Astrocyte (in vitro differentiated cells and primary cell): ENCODE data around the gene KNOP1. TPM values are rescaled to one million over a fixed set of nuclear protein-coding genes. Genes with fewer than 3 reads are reported as not detected.
"Not testable (repeated sequence)": the region's sequence is repeated elsewhere in the genome, so short reads cannot be mapped to it uniquely, and the experiment has no call there.

Experiments used
- DNase-seq: peaks from one replicate; pipeline ENCODE4 v3.0.0-alpha.2; 2010; ENCODE audit warnings: low read depth
- FAIRE-seq: peaks from 2 replicates; lab custom pipeline; 2011; peaks lifted over from hg19 to GRCh38; lab: Jason Lieb, UNC
- H2AFZ ChIP-seq: 2 replicates; pipeline ENCODE4 v1.6.0; 2012; ENCODE audit warnings: low read depth, low read length, inconsistent platforms
- H3K27ac ChIP-seq: 2 replicates; pipeline ENCODE4 v1.5.1; 2011; ENCODE audit warnings: low read depth, low read length, inconsistent platforms
- H3K27me3 ChIP-seq: 2 replicates; pipeline ENCODE4 v1.6.0; 2011; ENCODE audit warnings: low read length, inconsistent platforms; ENCODE audit not compliant: insufficient read depth
- H3K36me3 ChIP-seq: 2 replicates; pipeline ENCODE4 v1.5.1; 2011; ENCODE audit warnings: low read length, inconsistent platforms; ENCODE audit not compliant: insufficient read depth
- H3K4me1 ChIP-seq: 2 replicates; pipeline ENCODE4 v1.5.1; 2011; ENCODE audit warnings: low read length, inconsistent platforms; ENCODE audit not compliant: insufficient read depth
- H3K4me2 ChIP-seq: 2 replicates; pipeline ENCODE4 v1.6.0; 2012; ENCODE audit warnings: low read length, inconsistent platforms
- H3K4me3 ChIP-seq: 2 replicates; pipeline ENCODE4 v1.5.1; 2011; ENCODE audit warnings: low read depth, mild to moderate bottlenecking, low read length, inconsistent platforms; ENCODE audit not compliant: insufficient read depth
- H3K79me2 ChIP-seq: 2 replicates; pipeline ENCODE4 v1.6.0; 2012; ENCODE audit warnings: mild to moderate bottlenecking, low read length, inconsistent platforms; ENCODE audit not compliant: insufficient read depth
- H3K9ac ChIP-seq: 2 replicates; pipeline ENCODE4 v1.6.0; 2012; ENCODE audit warnings: mild to moderate bottlenecking, low read length, inconsistent platforms
- H3K9me3 ChIP-seq: 2 replicates; pipeline ENCODE4 v1.5.1; 2012; ENCODE audit warnings: low read depth, mild to moderate bottlenecking, low read length, inconsistent platforms; ENCODE audit not compliant: insufficient read depth
- H4K20me1 ChIP-seq: 2 replicates; pipeline ENCODE4 v1.6.0; 2012; ENCODE audit warnings: low read length, inconsistent platforms; ENCODE audit not compliant: insufficient read depth
- H3K27ac Mint-ChIP-seq: one replicate; pipeline ENCODE4 v1.8.0; 2021; ENCODE audit warnings: mild to moderate bottlenecking, mixed read lengths; ENCODE audit not compliant: unreplicated experiment
- H3K27me3 Mint-ChIP-seq: one replicate; pipeline ENCODE4 v1.8.0; 2021; ENCODE audit warnings: low read depth, mixed read lengths; ENCODE audit not compliant: unreplicated experiment
- H3K36me3 Mint-ChIP-seq: one replicate; pipeline ENCODE4 v1.8.0; 2021; ENCODE audit warnings: low read depth, mixed read lengths; ENCODE audit not compliant: unreplicated experiment
- H3K4me1 Mint-ChIP-seq: one replicate; pipeline ENCODE4 v1.8.0; 2021; ENCODE audit warnings: low read depth, mixed read lengths; ENCODE audit not compliant: unreplicated experiment
- H3K4me3 Mint-ChIP-seq: one replicate; pipeline ENCODE4 v1.8.0; 2021; ENCODE audit warnings: mild to moderate bottlenecking, moderate library complexity, mixed read lengths; ENCODE audit not compliant: unreplicated experiment
- H3K9me3 Mint-ChIP-seq: one replicate; pipeline ENCODE4 v1.8.0; 2021; ENCODE audit warnings: mild to moderate bottlenecking, mixed read lengths; ENCODE audit not compliant: unreplicated experiment
- EZH2 ChIP-seq: IDR thresholded peaks from 2 replicates; pipeline ENCODE4 v1.6.1; 2012; ENCODE audit warnings: mild to moderate bottlenecking, low read length, inconsistent platforms; ENCODE audit not compliant: insufficient read depth
- total RNA-seq: library from RNA; stranded (reverse); gene quantifications from 2 replicates; pipeline ENCODE4 v1.2.1, GENCODE V29; 2021
- TF ChIP-seq, protein P1 (sequence below): IDR thresholded peaks from 2 replicates; pipeline ENCODE4 v1.5.1; 2011; ENCODE audit warnings: low read depth, mild to moderate bottlenecking, inconsistent platforms, low read length, moderate library complexity; ENCODE audit not compliant: insufficient read depth

KNOP1 gene
- total RNA-seq, 1 donor from 2014 or later, result 22.9 TPM

- Mint-ChIP-seq H3K4me3 (no peak overlapping the region), H3K4me1 (no peaks in the 10 kb centered on the region)
- no peak for FAIRE-seq
Observed at GRCh38 chr16:19680881-19681340, 37.1 kb downstream of the KNOP1 start.

GRCh38 chr16:19679281-19679680 is 38.7 kb downstream of the KNOP1 start:
- not testable (repeated sequence) for H3K27ac Mint-ChIP-seq, DNase-seq

More at GRCh38 chr16:19680881-19681340, 37.1 kb downstream of the KNOP1 start:
- Histone ChIP-seq H3K4me2 (no peak overlapping the region), H3K9ac (no peak overlapping the region), H3K4me3 (no peak overlapping the region), H3K27me3 (no peaks in the 10 kb centered on the region), H3K27ac (no peak overlapping the region), H3K36me3 (peaks cover 11% of the 10 kb centered on the region), H2AFZ (no peak overlapping the region), H4K20me1 (no peaks in the 10 kb centered on the region), H3K79me2 (no peaks in the 10 kb centered on the region), H3K9me3 (no peaks in the 10 kb centered on the region), H3K4me1 (no peaks in the 10 kb centered on the region)
- Mint-ChIP-seq H3K27me3 (no peaks in the 10 kb centered on the region), H3K9me3 (peaks cover 9% of the 10 kb centered on the region), H3K36me3 (peaks cover 29% of the 10 kb centered on the region), H3K27ac (no peak overlapping the region)
- TF ChIP-seq, protein P1, sequence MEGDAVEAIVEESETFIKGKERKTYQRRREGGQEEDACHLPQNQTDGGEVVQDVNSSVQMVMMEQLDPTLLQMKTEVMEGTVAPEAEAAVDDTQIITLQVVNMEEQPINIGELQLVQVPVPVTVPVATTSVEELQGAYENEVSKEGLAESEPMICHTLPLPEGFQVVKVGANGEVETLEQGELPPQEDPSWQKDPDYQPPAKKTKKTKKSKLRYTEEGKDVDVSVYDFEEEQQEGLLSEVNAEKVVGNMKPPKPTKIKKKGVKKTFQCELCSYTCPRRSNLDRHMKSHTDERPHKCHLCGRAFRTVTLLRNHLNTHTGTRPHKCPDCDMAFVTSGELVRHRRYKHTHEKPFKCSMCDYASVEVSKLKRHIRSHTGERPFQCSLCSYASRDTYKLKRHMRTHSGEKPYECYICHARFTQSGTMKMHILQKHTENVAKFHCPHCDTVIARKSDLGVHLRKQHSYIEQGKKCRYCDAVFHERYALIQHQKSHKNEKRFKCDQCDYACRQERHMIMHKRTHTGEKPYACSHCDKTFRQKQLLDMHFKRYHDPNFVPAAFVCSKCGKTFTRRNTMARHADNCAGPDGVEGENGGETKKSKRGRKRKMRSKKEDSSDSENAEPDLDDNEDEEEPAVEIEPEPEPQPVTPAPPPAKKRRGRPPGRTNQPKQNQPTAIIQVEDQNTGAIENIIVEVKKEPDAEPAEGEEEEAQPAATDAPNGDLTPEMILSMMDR, result no peak
- TF ChIP-seq EZH2, result no peak
- no peak for DNase-seq

DNA sequence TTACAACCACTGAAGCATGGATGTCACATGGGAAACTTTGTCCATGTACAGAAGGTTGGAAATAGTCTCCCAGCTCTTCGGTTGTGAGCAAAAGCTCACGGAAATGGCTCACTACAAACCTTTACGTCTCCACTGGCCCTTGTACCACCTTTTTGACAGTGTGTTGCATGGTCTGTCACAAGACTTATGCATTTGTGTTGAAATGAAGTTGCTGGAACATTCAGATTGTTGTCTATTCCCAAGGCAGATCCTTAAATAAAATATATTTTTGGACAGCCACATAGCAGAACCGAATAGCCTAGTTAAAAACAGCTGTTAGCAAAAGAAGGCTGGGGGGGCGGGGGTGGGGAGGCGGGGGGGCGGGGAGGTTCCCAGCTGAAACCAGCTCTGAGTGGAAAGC is 39.2 kb downstream of the KNOP1 start:
- Histone ChIP-seq H3K79me2 (no peaks in the 10 kb centered on the region), H4K20me1 (no peaks in the 10 kb centered on the region), H3K4me2 (no peak overlapping the region), H3K4me3 (no peak overlapping the region), H3K9me3 (no peaks in the 10 kb centered on the region), H3K27me3 (no peaks in the 10 kb centered on the region), H3K27ac (no peak overlapping the region), H2AFZ (no peak overlapping the region), H3K4me1 (no peaks in the 10 kb centered on the region), H3K9ac (no peak overlapping the region), H3K36me3 (peaks cover 5% of the 10 kb centered on the region)
- FAIRE-seq (no peak), DNase-seq (no peak)
- H3K4me1 Mint-ChIP-seq, result no peaks in the 10 kb centered on the region
- H3K36me3 Mint-ChIP-seq, result peaks cover 18% of the 10 kb centered on the region
- no peak overlapping the region for H3K27ac Mint-ChIP-seq
- no peaks in the 10 kb centered on the region for H3K27me3 Mint-ChIP-seq
- TF ChIP-seq, protein P1, result no peak
- no peak for TF ChIP-seq EZH2
- no peak overlapping the region for H3K4me3 Mint-ChIP-seq
- H3K9me3 Mint-ChIP-seq, result no peaks in the 10 kb centered on the region

More at GRCh38 chr16:19679281-19679680, 38.7 kb downstream of the KNOP1 start:
- H3K9me3 Mint-ChIP-seq, H3K4me1 ChIP-seq, H2AFZ ChIP-seq, H3K4me3 ChIP-seq, H3K4me2 ChIP-seq, H3K4me3 Mint-ChIP-seq, H4K20me1 ChIP-seq, H3K9me3 ChIP-seq, H3K4me1 Mint-ChIP-seq, H3K79me2 ChIP-seq, H3K9ac ChIP-seq, FAIRE-seq, H3K27me3 Mint-ChIP-seq, H3K36me3 ChIP-seq, H3K27me3 ChIP-seq, H3K27ac ChIP-seq: not testable (repeated sequence)
- H3K36me3 Mint-ChIP-seq, result peaks cover 19% of the 10 kb centered on the region
